Fibroblast of lung (primary cell): ENCODE data around the gene PRKCQ. TPM values are rescaled to one million over a fixed set of nuclear protein-coding genes. Genes with fewer than 3 reads are reported as not detected.

ENCODE experiments used
- DNase-seq, 2 donors: peaks; one replicate each; pipeline versions ENCODE4 v3.0.0 to v3.0.0-alpha.2; 2010; ENCODE audit warnings: low read depth in 2 of 2
- H2AFZ ChIP-seq: 2 replicates; pipeline ENCODE4 v1.5.1; 2012; ENCODE audit warnings: low read length, control low read depth, inconsistent platforms
- H3K27ac ChIP-seq: 2 replicates; pipeline ENCODE4 v1.5.1; 2011; ENCODE audit warnings: low read length, control low read depth; ENCODE audit not compliant: insufficient read depth
- H3K27me3 ChIP-seq: 2 replicates; pipeline ENCODE4 v1.5.1; 2011; ENCODE audit warnings: mild to moderate bottlenecking, low read length; ENCODE audit not compliant: control insufficient read depth, insufficient read depth
- H3K36me3 ChIP-seq: 2 replicates; pipeline ENCODE4 v1.5.1; 2011; ENCODE audit warnings: low read length; ENCODE audit not compliant: control insufficient read depth, insufficient read depth
- H3K4me1 ChIP-seq: 2 replicates; pipeline ENCODE4 v1.5.1; 2011; ENCODE audit warnings: low read length; ENCODE audit not compliant: control insufficient read depth, insufficient read depth; ENCODE audit errors: extremely low read depth
- H3K4me2 ChIP-seq: 2 replicates; pipeline ENCODE4 v1.5.1; 2011; ENCODE audit warnings: low read length, control low read depth; ENCODE audit not compliant: insufficient read depth; ENCODE audit errors: extremely low read depth
- H3K4me3 ChIP-seq, 4 experiments: fragments of 200-600 bp in 1 of 4; sonication (generic) in 1 of 4; replicated peaks in 1 of 4; 2 replicates each; pipeline ENCODE4 v1.5.1; 2011 to 2016; ENCODE audit warnings: low read length in 4 of 4, low read depth in 3 of 4, mild to moderate bottlenecking in 3 of 4, control low read depth in 2 of 4, inconsistent platforms in 1 of 4, mixed read lengths in 1 of 4; ENCODE audit not compliant: insufficient read depth in 1 of 4; ENCODE audit errors: control extremely low read depth in 1 of 4
- H3K79me2 ChIP-seq: 2 replicates; pipeline ENCODE4 v1.5.1; 2012; ENCODE audit warnings: mild to moderate bottlenecking, low read length, inconsistent platforms; ENCODE audit not compliant: control insufficient read depth, insufficient read depth
- H3K9ac ChIP-seq: 2 replicates; pipeline ENCODE4 v1.5.1; 2011; ENCODE audit warnings: mild to moderate bottlenecking, low read length, control low read depth; ENCODE audit not compliant: insufficient read depth
- H3K9me3 ChIP-seq: 2 replicates; pipeline ENCODE4 v1.5.1; 2012; ENCODE audit warnings: low read depth, low read length; ENCODE audit not compliant: control insufficient read depth, insufficient read depth
- H4K20me1 ChIP-seq: 2 replicates; pipeline ENCODE4 v1.5.1; 2011; ENCODE audit warnings: low read length; ENCODE audit not compliant: control insufficient read depth, insufficient read depth; ENCODE audit errors: extremely low read depth
- CTCF ChIP-seq, 2 donors: IDR thresholded peaks in 1 of 2; conservative IDR thresholded peaks in 1 of 2; 1 replicate in 1 of 2; 2 replicates in 1 of 2; pipeline ENCODE4 v1.5.1; 2011 to 2012; ENCODE audit warnings: low read length in 2 of 2, control low read depth in 1 of 2, inconsistent platforms in 1 of 2, low read depth in 1 of 2, mild to moderate bottlenecking in 1 of 2
- EZH2 ChIP-seq: IDR thresholded peaks from 2 replicates; pipeline ENCODE4 v1.5.1; 2012; ENCODE audit warnings: low read length, control low read depth, mild to moderate bottlenecking; ENCODE audit errors: missing control alignments
- polyA plus RNA-seq, 2 donors: library from polyadenylated mRNA; depleted of rRNA in 1 of 2; stranded (reverse) in 1 of 2; unstranded in 1 of 2; fragments of >200 nt; gene quantifications; 2 replicates each; pipeline ENCODE4 v1.2.1, GENCODE V29; 2011 to 2012; ENCODE audit warnings: missing spikeins in 1 of 2
- total RNA-seq: library from RNA; depleted of rRNA; stranded (reverse); fragments of >200 nt; gene quantifications from 2 replicates; pipeline ENCODE4 v1.2.1, GENCODE V29; 2014

The PRKCQ gene
- total and polyA plus RNA-seq, 2 donors (not counting 1 experiment from before 2014, with no cell fraction given): under 0.01 to 0.01 TPM

- no peak for DNase-seq
- no peak for TF ChIP-seq EZH2
- no peak for TF ChIP-seq CTCF (conservative IDR thresholded peaks at IDR 0.05 in 1 of 2, IDR thresholded peaks at IDR 0.05 in 1 of 2; ENCODE audit: low read depth in 1 of 2, low read length in 2 of 2)
Measured at GRCh38 chr10:6503171-6503570, 76.9 kb downstream of the PRKCQ start.

GRCh38 chr10:6501931-6502330 is 78.1 kb downstream of the PRKCQ start:
- Histone ChIP-seq H3K79me2 (no peaks in the 10 kb centered on the region), H3K4me3 (no peak overlapping the region), H3K36me3 (no peaks in the 10 kb centered on the region), H2AFZ (no peak overlapping the region), H3K27me3 (no peaks in the 10 kb centered on the region), H3K9me3 (no peaks in the 10 kb centered on the region), H3K9ac (no peak overlapping the region), H3K4me2 (no peak overlapping the region), H3K4me1 (no peaks in the 10 kb centered on the region), H3K27ac (no peak overlapping the region), H4K20me1 (no peaks in the 10 kb centered on the region)
- DNase-seq: peak in 1 of 2 donors; percentile 1
- no peak for TF ChIP-seq EZH2
- no peak for TF ChIP-seq CTCF (conservative IDR thresholded peaks at IDR 0.05 in 1 of 2, IDR thresholded peaks at IDR 0.05 in 1 of 2; ENCODE audit: low read depth in 1 of 2, low read length in 2 of 2)

More at GRCh38 chr10:6503171-6503570, 76.9 kb downstream of the PRKCQ start:
- no peak overlapping the region for H3K27ac ChIP-seq
- H3K4me3 ChIP-seq: no peak overlapping the region
- H3K9ac ChIP-seq: no peak overlapping the region
- H3K4me2 ChIP-seq: no peak overlapping the region
- no peaks in the 10 kb centered on the region for H3K9me3 ChIP-seq
- no peaks in the 10 kb centered on the region for H3K27me3 ChIP-seq
- H2AFZ ChIP-seq: no peak overlapping the region
- H3K36me3 ChIP-seq: no peaks in the 10 kb centered on the region
- H3K79me2 ChIP-seq: no peaks in the 10 kb centered on the region
- no peaks in the 10 kb centered on the region for H4K20me1 ChIP-seq
- no peaks in the 10 kb centered on the region for H3K4me1 ChIP-seq

GRCh38 chr10:6499974-6500373 is 80.1 kb downstream of the PRKCQ start:
- Histone ChIP-seq H4K20me1 (no peaks in the 10 kb centered on the region), H3K9me3 (no peaks in the 10 kb centered on the region), H3K4me3 (no peak overlapping the region), H3K4me2 (no peak overlapping the region), H3K79me2 (no peaks in the 10 kb centered on the region), H3K36me3 (no peaks in the 10 kb centered on the region), H3K4me1 (no peaks in the 10 kb centered on the region), H3K27ac (no peak overlapping the region), H3K27me3 (no peaks in the 10 kb centered on the region), H2AFZ (no peak overlapping the region), H3K9ac (no peak overlapping the region)
- DNase-seq: no peak
- no peak for TF ChIP-seq CTCF (conservative IDR thresholded peaks at IDR 0.05 in 1 of 2, IDR thresholded peaks at IDR 0.05 in 1 of 2; ENCODE audit: low read depth in 1 of 2, low read length in 2 of 2)
- no peak for TF ChIP-seq EZH2
